ENCODE measurements around the gene CNTN5. TPM values are rescaled to one million over a fixed set of nuclear protein-coding genes. Genes with fewer than 3 reads are reported as not detected.

The CNTN5 gene
- total RNA-seq, 1 experiment from 2014 or later, result not detected

DNA sequence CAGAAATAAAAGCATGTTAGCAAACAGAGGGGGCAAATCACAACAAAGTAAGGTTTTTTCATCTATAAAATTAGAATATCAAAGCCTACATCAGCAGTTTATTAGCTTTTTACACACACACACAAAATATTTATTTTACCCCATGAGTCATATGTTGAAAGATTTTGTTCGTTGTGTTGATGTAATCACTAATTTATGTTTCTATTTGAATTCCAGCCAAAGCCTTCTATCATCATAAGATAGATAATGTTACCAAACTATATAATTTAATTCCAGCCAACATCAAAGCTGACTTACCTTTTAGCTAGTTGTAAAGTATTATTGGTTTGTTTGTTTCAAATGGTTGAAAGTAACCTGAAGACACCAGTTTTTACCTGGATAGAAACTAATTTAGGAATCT lies 1208.3 kb downstream of the CNTN5 start:
- Histone ChIP-seq H2BK15ac (ENCODE audit: low read depth, low read length) (no peak overlapping the region), H4K8ac (replicated peaks; ENCODE audit: insufficient read length, low read depth, low read length) (no peak overlapping the region), H4K91ac (ENCODE audit: insufficient read length, low read depth, low read length) (no peak overlapping the region), H3K4me2 (ENCODE audit: insufficient read depth, insufficient read length, low read length) (no peak overlapping the region), H3K79me1 (ENCODE audit: insufficient read depth, low read depth, low read length, poor library complexity, severe bottlenecking) (no peaks in the 10 kb centered on the region), H3K9ac (ENCODE audit: extremely low read depth, insufficient read length, low read length) (no peak overlapping the region), H3K23me2 (ENCODE audit: insufficient read length, low read depth, low read length, poor library complexity, severe bottlenecking) (no peaks in the 10 kb centered on the region), H3K18ac (ENCODE audit: insufficient read length, low read depth, low read length) (no peak overlapping the region), H2BK120ac (ENCODE audit: low read depth, low read length, poor library complexity, severe bottlenecking) (no peak overlapping the region), H3K9me3 (ENCODE audit: control insufficient read depth, low read depth, low read length) (no peaks in the 10 kb centered on the region), H2AFZ (ENCODE audit: low read length) (no peak overlapping the region), H3K23ac (ENCODE audit: insufficient read length, low read depth, low read length) (no peak overlapping the region), H3K4me1 (ENCODE audit: insufficient read depth, low read length) (no peaks in the 10 kb centered on the region), H3K4ac (ENCODE audit: low read depth, low read length) (no peak overlapping the region), H3K56ac (ENCODE audit: insufficient read length, low read depth, low read length) (no peak overlapping the region), H2AK5ac (ENCODE audit: insufficient read length, low read length) (no peak overlapping the region), H3K79me2 (ENCODE audit: insufficient read depth, low read length) (no peaks in the 10 kb centered on the region), H3K14ac (ENCODE audit: insufficient read depth, low read length) (no peak overlapping the region), H2BK20ac (ENCODE audit: low read depth, low read length, poor library complexity, severe bottlenecking) (no peak overlapping the region), H2BK5ac (ENCODE audit: insufficient read length, low read length) (no peak overlapping the region), H2BK12ac (ENCODE audit: insufficient read length, low read depth, low read length) (no peak overlapping the region), H4K20me1 (ENCODE audit: control insufficient read depth, insufficient read depth, insufficient read length) (no peaks in the 10 kb centered on the region), H3K27me3 (ENCODE audit: insufficient read depth, low read length) (no peaks in the 10 kb centered on the region), H4K5ac (ENCODE audit: insufficient read length, low read depth, low read length) (no peak overlapping the region), H3T11ph (ENCODE audit: low read length) (no peak overlapping the region), H3K27ac (ENCODE audit: insufficient read length, low read depth, low read length) (no peak overlapping the region)
- WGBS (ENCODE audit: extremely low coverage, insufficient read length, low lambda C conversion rate), result no CpG with 5 or more reads among the region's 1 CpG
- TF ChIP-seq CTCF (conservative IDR thresholded peaks at IDR 0.05), result no peak
- no peak for DNase-seq
- no peaks in the 10 kb centered on the region; a peak in 1 of 5 replicates for H3K9me3 Mint-ChIP-seq
- no peaks in the 10 kb centered on the region; a peak in 1 of 7 replicates for H3K36me3 Mint-ChIP-seq (ENCODE audit: insufficient read depth in 1 of 3, low read depth in 3 of 3)
- no peaks in the 10 kb centered on the region for H3K27me3 Mint-ChIP-seq (ENCODE audit: low read depth)
- 0 out of 4 replicates have a peak, but pooled peaks cover 0 to 2% of the 10 kb centered on the region in 2 experiments for H3K4me1 Mint-ChIP-seq
- H3K27ac Mint-ChIP-seq, result no peak overlapping the region
- no peak overlapping the region for H3K4me3 Mint-ChIP-seq
